Smooth muscle cell (in vitro differentiated cells): ENCODE data around the gene PSMG1. TPM values are rescaled to one million over a fixed set of nuclear protein-coding genes. Genes with fewer than 3 reads are reported as not detected.
"Not testable (repeated sequence)": the region's sequence is repeated elsewhere in the genome, so short reads cannot be mapped to it uniquely, and the experiment has no call there.

ENCODE experiments used
- DNase-seq: peaks from one replicate; lab custom pipeline; 2025; ENCODE audit not compliant: unreplicated experiment; lab: John Stamatoyannopoulos, UW
- H2AFZ ChIP-seq: fragments of 200-600 bp; sonication (generic); 2 replicates; pipeline ENCODE4 v1.6.0; 2016; ENCODE audit warnings: antibody characterized with exemption, low read depth, mild to moderate bottlenecking
- H3F3A ChIP-seq: fragments of 200-600 bp; sonication (generic); 2 replicates; pipeline ENCODE4 v1.6.0; 2017; ENCODE audit warnings: antibody characterized with exemption, low read depth
- H3K27ac ChIP-seq: fragments of 200-600 bp; sonication (generic); 2 replicates; pipeline ENCODE4 v1.5.1; 2016; ENCODE audit warnings: low read depth, mild to moderate bottlenecking
- H3K27me3 ChIP-seq: fragments of 200-600 bp; sonication (generic); 2 replicates; pipeline ENCODE4 v1.6.1; 2016; ENCODE audit warnings: low read depth, mild to moderate bottlenecking
- H3K36me3 ChIP-seq: fragments of 200-600 bp; sonication (generic); 2 replicates; pipeline ENCODE4 v1.5.1; 2016; ENCODE audit warnings: low read depth
- H3K4me1 ChIP-seq: fragments of 200-600 bp; sonication (generic); 2 replicates; pipeline ENCODE4 v1.5.1; 2016; ENCODE audit warnings: low read depth
- H3K4me2 ChIP-seq: fragments of 200-600 bp; sonication (generic); 2 replicates; pipeline ENCODE4 v1.6.0; 2016; ENCODE audit warnings: mild to moderate bottlenecking
- H3K4me3 ChIP-seq: fragments of 200-600 bp; sonication (generic); 2 replicates; pipeline ENCODE4 v1.5.1; 2016; ENCODE audit warnings: mild to moderate bottlenecking
- H3K79me2 ChIP-seq: fragments of 200-600 bp; sonication (generic); 2 replicates; pipeline ENCODE4 v1.6.0; 2016; ENCODE audit warnings: low read depth, mild to moderate bottlenecking
- H3K9ac ChIP-seq: fragments of 200-600 bp; sonication (generic); 2 replicates; pipeline ENCODE4 v1.6.0; 2016; ENCODE audit warnings: low read depth
- H3K9me3 ChIP-seq: fragments of 200-600 bp; sonication (generic); replicated peaks from 2 replicates; pipeline ENCODE4 v1.5.1; 2016; ENCODE audit warnings: low read depth
- H4K20me1 ChIP-seq: fragments of 200-600 bp; sonication (generic); 2 replicates; pipeline ENCODE4 v1.6.0; 2016; ENCODE audit warnings: low read depth
- WGBS: methylation state at CpG from one replicate; pipeline ENCODE4 v1.1.7; 2016; ENCODE audit warnings: low lambda C conversion rate; 5-methylcytosine and 5-hydroxymethylcytosine counted together
- polyA plus RNA-seq: library from polyadenylated mRNA; unstranded; fragments of >200 nt; fragmentation: Nextera tagmentation; extraction: Ambion mirVana; gene quantifications from 2 replicates; pipeline ENCODE4 v1.2.1, GENCODE V29; 2016
- total RNA-seq: library from RNA; depleted of rRNA; stranded (reverse); fragments of >200 nt; gene quantifications from 2 replicates; pipeline ENCODE4 v1.2.3, GENCODE V29; 2014
- TF ChIP-seq, protein P1 (sequence below): fragments of 200-600 bp; sonication (generic); IDR thresholded peaks from 2 replicates; pipeline ENCODE4 v1.5.1; 2017; ENCODE audit warnings: borderline replicate concordance, mild to moderate bottlenecking, antibody characterized with exemption; ENCODE audit not compliant: insufficient read depth, poor library complexity, severe bottlenecking

The PSMG1 gene
- total and polyA plus RNA-seq, 2 experiments from 2014 or later: 55.2 to 60.7 TPM

DNA sequence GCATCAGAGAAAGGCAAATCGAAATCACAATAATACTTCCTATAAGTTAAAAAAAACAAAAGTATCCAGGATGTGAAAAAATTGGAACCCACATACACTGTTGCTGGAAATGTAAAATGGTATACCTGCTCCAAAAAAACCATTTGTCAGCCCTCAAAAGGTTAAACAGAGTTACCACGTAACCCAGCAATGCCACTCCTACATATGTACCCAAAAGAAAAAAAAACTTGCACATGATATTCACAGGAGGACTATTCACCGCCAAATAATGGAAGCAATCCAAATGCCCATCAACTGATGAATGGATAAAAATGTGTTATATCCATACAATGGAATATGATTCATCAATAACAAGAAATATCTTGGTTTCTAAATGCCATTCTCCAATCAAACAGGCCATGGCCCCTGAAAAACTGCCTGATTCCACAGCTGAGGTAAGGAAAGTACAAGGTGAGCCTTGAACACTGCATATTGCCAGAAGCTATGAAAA is 38.8 kb upstream of the PSMG1 start:
- Histone ChIP-seq H3K27me3 (no peaks in the 10 kb centered on the region), H3K4me2 (no peak overlapping the region), H3K9ac (no peak overlapping the region), H3K4me1 (no peaks in the 10 kb centered on the region), H3F3A (no peaks in the 10 kb centered on the region), H3K9me3 (no peaks in the 10 kb centered on the region), H3K4me3 (no peak overlapping the region), H3K36me3 (peaks cover 18% of the 10 kb centered on the region), H3K79me2 (no peaks in the 10 kb centered on the region), H2AFZ (no peak overlapping the region), H3K27ac (no peak overlapping the region), H4K20me1 (no peaks in the 10 kb centered on the region)
- TF ChIP-seq, protein P1, sequence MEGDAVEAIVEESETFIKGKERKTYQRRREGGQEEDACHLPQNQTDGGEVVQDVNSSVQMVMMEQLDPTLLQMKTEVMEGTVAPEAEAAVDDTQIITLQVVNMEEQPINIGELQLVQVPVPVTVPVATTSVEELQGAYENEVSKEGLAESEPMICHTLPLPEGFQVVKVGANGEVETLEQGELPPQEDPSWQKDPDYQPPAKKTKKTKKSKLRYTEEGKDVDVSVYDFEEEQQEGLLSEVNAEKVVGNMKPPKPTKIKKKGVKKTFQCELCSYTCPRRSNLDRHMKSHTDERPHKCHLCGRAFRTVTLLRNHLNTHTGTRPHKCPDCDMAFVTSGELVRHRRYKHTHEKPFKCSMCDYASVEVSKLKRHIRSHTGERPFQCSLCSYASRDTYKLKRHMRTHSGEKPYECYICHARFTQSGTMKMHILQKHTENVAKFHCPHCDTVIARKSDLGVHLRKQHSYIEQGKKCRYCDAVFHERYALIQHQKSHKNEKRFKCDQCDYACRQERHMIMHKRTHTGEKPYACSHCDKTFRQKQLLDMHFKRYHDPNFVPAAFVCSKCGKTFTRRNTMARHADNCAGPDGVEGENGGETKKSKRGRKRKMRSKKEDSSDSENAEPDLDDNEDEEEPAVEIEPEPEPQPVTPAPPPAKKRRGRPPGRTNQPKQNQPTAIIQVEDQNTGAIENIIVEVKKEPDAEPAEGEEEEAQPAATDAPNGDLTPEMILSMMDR: no peak
- no peak for DNase-seq
- WGBS: 99% methylated on average over 3 of the region's 3 CpGs

DNA sequence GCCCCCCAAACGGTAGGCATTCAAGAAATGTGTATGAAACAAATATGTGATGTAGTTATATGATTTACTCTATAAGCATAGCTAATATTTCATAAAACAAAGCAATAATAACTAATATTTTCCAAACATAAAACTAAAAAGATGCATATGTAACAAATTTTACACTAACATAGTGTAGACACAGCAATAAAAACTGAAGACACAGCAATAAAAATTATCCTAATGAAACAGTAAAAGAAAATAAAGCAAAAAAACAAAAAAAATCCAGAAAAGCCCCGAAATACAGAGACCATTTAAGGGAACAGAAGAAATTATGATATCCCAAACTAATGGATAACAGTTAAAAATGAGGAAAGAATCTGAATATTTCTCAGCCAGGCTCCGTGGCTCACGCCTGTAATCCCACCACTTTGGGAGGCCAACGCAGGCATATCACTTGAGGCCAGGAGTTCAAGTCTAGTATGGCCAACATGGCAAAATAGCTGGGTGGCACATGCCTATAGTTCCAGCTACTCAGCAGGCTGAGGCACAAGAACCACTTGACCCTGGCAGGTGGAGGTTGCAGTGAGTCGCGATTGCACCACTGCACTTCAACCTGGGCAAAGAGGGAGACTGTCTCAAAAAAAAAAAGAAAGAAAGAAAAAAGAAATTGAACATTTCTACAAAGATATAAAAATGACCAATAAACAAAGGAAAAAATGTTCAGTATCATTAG is 38.2 kb upstream of the PSMG1 start:
- no peaks in the 10 kb centered on the region for H3F3A ChIP-seq
- no peak for DNase-seq
- H4K20me1 ChIP-seq: no peaks in the 10 kb centered on the region
- H3K4me2 ChIP-seq: no peak overlapping the region
- 97% methylated on average over 7 of the region's 7 CpGs for WGBS
- H2AFZ ChIP-seq: no peak overlapping the region
- H3K4me3 ChIP-seq: no peak overlapping the region
- peaks cover 18% of the 10 kb centered on the region for H3K36me3 ChIP-seq
- no peak overlapping the region for H3K9ac ChIP-seq
- H3K4me1 ChIP-seq: no peaks in the 10 kb centered on the region
- no peaks in the 10 kb centered on the region for H3K27me3 ChIP-seq
- TF ChIP-seq, protein P1: no peak
- no peaks in the 10 kb centered on the region for H3K9me3 ChIP-seq
- H3K27ac ChIP-seq: no peak overlapping the region
- no peaks in the 10 kb centered on the region for H3K79me2 ChIP-seq

DNA sequence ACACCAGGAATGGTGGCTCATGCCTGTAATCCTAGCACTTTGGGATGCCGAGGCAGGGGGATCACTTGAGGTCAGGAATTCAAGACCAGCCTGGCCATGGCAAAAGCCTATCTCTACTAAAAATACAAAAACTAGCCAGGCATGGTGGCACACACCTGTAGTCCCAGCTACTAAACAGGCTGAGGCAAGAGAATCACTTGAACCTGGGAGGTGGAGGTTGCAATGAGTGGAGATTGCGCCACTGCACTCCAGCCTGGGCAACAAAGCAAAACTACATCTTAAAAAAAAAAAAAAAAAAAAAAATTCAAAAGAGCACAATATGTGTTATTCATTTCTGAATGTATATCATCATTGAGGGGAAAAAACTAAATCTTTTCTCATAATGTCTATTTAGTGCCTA is 37.6 kb upstream of the PSMG1 start:
- not testable (repeated sequence) for H3K4me1 ChIP-seq, H3K9me3 ChIP-seq, H3F3A ChIP-seq, H3K9ac ChIP-seq, H2AFZ ChIP-seq, H3K27me3 ChIP-seq, H3K27ac ChIP-seq, H4K20me1 ChIP-seq, H3K4me2 ChIP-seq, H3K4me3 ChIP-seq, H3K79me2 ChIP-seq, DNase-seq
- H3K36me3 ChIP-seq: peaks cover 18% of the 10 kb centered on the region
- WGBS: 100% methylated on average over 2 of the region's 2 CpGs

DNA sequence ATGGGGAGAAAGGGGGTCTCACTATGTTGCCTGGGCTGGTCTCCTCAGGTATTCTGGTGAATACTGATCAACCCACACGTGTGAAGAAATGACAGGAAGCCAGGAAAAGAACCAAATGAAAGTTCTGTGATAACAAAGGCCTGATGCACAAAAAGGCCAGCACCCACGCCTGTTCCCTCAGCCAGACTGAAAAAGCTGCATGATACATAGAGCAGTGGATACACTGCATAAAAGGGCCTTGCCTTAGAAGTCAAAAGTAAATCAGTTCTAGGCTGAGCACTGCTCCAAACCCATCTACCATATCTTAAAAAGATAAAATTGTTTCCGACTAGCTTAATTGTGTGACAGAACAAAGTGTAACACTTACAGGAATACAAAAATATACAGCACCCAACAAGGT is 36.9 kb upstream of the PSMG1 start:
- no peaks in the 10 kb centered on the region for H3K27me3 ChIP-seq
- no peak overlapping the region for H3K4me2 ChIP-seq
- H2AFZ ChIP-seq: no peak overlapping the region
- no peaks in the 10 kb centered on the region for H3K4me1 ChIP-seq
- H4K20me1 ChIP-seq: no peaks in the 10 kb centered on the region
- no peak for DNase-seq
- H3K4me3 ChIP-seq: no peak overlapping the region
- H3K9ac ChIP-seq: no peak overlapping the region
- no peaks in the 10 kb centered on the region for H3F3A ChIP-seq
- TF ChIP-seq, protein P1: no peak
- H3K79me2 ChIP-seq: no peaks in the 10 kb centered on the region
- no peak overlapping the region for H3K27ac ChIP-seq
- H3K36me3 ChIP-seq: peaks cover 18% of the 10 kb centered on the region
- 92% methylated on average over 3 of the region's 3 CpGs for WGBS
- H3K9me3 ChIP-seq: no peaks in the 10 kb centered on the region
